ENCODE results near the gene SCARF2.

Gene SCARF2

DNA sequence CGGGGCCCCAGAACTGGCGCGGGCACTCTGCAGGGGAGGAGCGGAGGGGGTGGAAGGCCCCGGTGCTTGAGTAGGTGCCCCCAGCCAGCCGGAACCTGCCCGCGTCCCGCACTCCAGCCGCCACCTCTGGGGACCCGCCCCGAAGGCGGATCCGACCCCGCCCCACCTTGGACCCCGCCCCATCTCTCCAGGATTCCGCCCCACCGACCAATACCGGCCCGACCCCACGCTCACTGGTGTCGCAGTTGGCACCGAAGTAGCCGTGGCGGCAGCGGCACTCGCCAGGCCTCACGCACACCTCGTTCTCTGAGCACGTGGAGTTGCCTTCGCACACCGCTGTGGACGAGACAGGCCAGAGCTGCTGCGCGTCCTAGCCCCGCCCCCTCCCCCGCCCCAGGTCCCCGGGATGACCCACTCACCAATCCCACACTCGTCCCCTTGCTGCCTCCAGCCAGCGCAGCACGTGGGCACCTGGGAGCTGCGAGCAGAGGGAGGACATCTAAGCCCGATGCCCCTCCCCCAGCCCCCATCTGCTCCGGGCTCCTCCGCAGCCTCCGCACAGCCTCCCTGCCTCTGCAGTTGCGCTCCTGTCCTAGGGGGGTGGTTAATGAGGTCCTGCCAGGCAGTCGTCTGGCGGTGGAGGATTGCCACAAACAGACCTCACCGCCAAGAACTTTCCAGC lies 6.0 kb downstream of the SCARF2 start:
- in situ Hi-C loops (cut with HindIII; ENCODE audit: low pct_ligation_motif_present, low pct_unique_long_range_greater_than_20kb, low sequenced_read_pairs), result no loop called here
- DNase-seq, result no peak

DNA sequence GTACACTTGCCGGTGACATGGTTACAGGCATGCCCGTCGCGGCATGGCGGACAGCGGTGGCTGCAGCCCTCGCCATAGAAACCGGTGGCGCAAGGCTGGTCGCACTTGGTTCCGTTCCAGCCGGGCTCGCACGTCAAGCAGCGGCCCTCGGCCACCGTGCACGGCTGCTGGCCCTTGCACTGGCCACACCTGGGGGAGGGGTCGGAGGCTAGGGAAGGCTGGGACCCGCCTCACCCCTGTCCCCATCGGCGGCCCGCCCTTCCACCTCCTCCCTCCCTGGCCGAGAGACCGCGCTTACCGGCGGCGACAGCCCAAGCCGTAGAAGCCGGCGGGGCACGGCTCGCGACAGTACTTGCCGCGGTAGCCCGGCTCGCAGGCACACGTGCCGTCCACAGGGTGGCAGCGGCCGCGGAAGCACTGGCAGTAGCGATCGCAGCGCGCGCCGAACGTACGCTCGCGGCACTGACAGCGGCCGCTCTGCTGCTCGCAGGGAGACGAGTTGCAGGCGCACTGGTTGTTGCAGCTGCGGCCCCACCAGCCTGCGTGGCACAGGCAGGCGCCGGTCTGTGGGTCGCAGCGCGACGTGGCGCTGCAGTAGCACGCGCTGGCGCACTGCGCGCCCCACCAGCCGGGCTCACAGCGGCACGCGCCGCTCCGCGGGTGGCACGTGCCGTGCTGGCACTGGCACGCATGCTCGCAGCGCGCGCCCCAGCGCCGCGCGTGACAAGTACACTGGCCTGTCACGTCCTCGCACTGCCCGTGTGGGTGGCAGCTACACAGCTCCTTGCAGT lies 6.7 kb downstream of the SCARF2 start:
- DNase-seq, result peak; percentile 57
- in situ Hi-C loops (cut with HindIII; ENCODE audit: low pct_ligation_motif_present, low pct_unique_long_range_greater_than_20kb, low sequenced_read_pairs), result no loop called here

DNA sequence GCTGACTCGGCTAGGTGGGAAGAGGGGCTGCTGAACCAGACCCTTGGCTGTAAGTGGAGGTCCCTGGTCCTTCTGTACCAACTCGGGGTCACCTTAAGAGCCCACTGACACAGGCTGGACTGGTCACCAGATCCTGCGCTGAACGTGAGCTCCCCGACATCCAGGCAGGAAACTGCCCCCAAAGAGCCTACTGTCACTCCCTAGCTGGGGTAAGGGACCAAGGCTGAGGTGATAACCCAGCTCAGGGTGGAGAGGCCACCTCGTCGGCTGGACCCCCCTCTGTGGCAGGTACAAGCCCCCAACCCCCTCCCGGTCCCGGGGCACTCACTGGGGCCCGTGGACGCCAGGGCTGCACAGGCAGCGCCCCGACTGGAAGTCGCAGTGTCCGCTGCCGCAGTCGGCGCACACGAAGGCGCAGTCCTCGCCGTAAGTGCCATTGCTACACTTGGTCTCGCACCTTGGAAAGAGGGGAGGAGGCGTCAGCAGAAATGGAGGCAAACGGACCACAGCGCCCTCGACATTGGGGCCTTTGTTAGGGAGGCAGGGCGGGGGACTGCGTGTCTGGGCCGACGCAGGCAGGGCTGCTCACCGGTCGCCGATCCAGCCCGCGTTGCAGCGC lies 7.4 kb downstream of the SCARF2 start:
- DNase-seq, result no peak
- in situ Hi-C loops (cut with HindIII; ENCODE audit: low pct_ligation_motif_present, low pct_unique_long_range_greater_than_20kb, low sequenced_read_pairs), result no loop called here

- no peak for DNase-seq
- in situ Hi-C loops (cut with HindIII; ENCODE audit: low pct_ligation_motif_present, low pct_unique_long_range_greater_than_20kb, low sequenced_read_pairs), result no loop called here
These were observed 8.1 kb downstream of the SCARF2 start for GRCh38 chr22:20429254-20430100.

DNA sequence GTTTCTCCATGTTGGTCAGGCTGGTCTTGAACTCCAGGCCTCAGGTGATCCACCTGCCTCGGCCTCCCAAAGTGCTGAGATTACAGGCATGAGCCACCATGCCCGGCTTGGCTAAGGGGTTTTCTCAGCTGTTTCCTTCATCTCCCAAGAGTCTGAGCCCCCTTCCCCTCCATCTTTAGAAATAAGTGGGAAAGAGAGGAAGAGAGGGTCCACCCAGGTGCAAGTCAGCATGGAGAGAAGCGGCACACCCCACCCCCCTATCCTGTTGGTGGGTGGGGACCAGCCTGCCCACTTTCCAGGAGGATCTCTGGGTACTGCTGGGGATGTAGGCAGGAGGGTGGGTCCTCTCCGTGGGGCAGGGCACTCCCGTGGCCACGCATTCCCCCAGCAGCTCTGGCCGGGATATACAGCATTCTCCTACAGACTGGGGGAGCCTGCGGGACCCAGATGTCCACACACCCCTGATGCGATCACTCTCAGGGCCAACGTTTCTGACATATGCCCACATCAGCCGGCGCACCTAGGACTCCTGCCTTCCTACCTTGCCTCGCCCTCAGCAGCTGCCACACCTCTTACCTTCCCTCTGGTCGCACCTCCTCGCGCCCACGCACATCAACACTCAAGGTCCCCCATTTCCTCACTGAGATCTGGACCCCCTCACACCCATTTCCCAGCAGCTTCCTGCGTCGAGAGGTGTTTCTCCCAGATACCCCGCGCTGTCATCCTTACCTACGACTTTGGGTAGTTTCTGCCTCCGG lies 8.9 kb downstream of the SCARF2 start:
- DNase-seq, result no peak
- in situ Hi-C loops (cut with HindIII; ENCODE audit: low pct_ligation_motif_present, low pct_unique_long_range_greater_than_20kb, low sequenced_read_pairs), result no loop called here

DNA sequence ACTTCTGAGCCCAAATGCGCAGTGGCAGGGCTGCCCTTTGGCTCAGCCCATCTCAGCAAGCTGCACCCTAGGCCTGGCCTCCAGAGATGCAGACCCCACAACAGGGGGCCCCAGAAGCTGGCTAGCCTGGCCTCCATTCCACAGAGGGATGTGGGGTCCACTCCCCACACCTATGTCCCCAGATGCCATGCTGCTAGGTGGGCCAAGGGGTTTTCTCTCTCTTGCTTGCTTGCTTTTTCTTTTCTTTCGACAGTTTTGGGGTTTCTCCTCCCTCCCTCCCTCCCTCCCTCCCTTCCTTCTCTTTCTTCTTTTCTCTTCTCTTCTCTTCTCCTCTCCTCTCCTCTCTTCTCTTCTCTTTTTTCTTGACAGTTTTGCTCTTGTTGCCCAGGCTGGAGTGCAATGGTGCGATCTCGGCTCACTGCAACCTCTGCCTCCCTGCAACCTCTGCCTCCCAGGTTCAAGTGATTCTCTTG lies 9.6 kb downstream of the SCARF2 start:
- in situ Hi-C loops (cut with HindIII; ENCODE audit: low pct_ligation_motif_present, low pct_unique_long_range_greater_than_20kb, low sequenced_read_pairs), result no loop called here
- DNase-seq, result no peak

GRCh38 chr22:20427104-20427944 lies 10.3 kb downstream of the SCARF2 start:
- in situ Hi-C loops (cut with HindIII; ENCODE audit: low pct_ligation_motif_present, low pct_unique_long_range_greater_than_20kb, low sequenced_read_pairs), result no loop called here
- no peak for DNase-seq

GRCh38 chr22:20426259-20426615 lies 11.4 kb downstream of the SCARF2 start:
- in situ Hi-C loops (cut with HindIII; ENCODE audit: low pct_ligation_motif_present, low pct_unique_long_range_greater_than_20kb, low sequenced_read_pairs), result no loop called here

GRCh38 chr22:20425566-20426258 lies 11.9 kb downstream of the SCARF2 start:
- in situ Hi-C loops (cut with HindIII; ENCODE audit: low pct_ligation_motif_present, low pct_unique_long_range_greater_than_20kb, low sequenced_read_pairs), result no loop called here

More at GRCh38 chr22:20426259-20426615, 11.4 kb downstream of the SCARF2 start:
- no peak for DNase-seq

GRCh38 chr22:20424932-20425565 lies 12.6 kb downstream of the SCARF2 start:
- no peak for DNase-seq
- in situ Hi-C loops (cut with HindIII; ENCODE audit: low pct_ligation_motif_present, low pct_unique_long_range_greater_than_20kb, low sequenced_read_pairs), result no loop called here

More at GRCh38 chr22:20425566-20426258, 11.9 kb downstream of the SCARF2 start:
- DNase-seq, result no peak

DNA sequence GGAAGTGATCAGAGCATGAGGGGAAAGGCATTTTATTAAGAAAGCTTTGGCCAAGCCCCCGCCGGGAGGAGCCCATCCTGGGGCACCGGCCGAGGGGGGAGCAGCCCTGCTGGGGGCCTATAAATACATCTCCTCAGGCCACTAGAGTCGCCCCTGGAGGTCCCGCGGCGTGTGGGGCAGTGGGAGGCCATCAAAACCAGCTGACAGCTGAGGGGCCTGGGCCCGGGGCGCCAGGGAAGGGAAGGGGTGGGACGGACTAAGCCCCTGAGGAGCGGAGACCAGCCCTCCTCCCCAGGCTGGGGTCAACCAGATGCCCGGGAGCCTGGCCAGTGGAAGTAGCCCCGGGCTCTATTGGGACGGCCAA lies 13.1 kb downstream of the SCARF2 start:
- in situ Hi-C loops (cut with HindIII; ENCODE audit: low pct_ligation_motif_present, low pct_unique_long_range_greater_than_20kb, low sequenced_read_pairs), result no loop called here

DNA sequence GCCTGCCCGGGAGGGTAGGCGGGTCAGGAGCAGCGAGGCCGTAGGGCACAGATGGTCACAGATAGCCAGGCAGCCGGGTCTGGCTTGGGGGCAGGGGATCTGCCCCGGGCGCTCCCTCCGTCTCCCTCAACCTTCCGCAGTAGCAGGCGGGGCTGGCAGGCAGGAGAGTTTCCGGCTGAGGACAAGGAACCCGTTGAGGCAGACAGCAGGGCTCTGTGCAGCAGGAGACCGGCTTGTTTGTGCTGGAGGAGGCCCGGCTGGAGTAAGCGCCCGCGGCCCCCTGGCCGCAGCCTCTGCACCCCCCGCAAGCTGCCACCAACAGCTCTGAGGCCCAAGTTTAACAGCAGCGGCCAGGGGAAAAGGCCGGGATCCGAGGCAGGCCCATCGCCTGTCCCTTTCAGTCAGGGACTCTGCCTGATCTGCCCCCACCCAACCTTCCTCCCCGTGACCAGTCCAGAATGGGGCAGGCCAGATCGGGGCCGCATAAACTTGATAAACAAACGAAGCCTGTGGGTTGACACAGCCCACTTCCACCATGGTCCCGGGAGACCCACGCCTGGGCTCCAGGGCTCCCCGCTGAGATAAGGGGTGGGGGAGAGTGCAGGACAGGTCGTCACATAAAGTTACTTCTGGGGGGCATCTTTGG lies 13.6 kb downstream of the SCARF2 start:
- no peak for DNase-seq
- in situ Hi-C loops (cut with HindIII; ENCODE audit: low pct_ligation_motif_present, low pct_unique_long_range_greater_than_20kb, low sequenced_read_pairs), result no loop called here

More for the DNA sequence above, 13.1 kb downstream of the SCARF2 start:
- DNase-seq, result no peak

DNA sequence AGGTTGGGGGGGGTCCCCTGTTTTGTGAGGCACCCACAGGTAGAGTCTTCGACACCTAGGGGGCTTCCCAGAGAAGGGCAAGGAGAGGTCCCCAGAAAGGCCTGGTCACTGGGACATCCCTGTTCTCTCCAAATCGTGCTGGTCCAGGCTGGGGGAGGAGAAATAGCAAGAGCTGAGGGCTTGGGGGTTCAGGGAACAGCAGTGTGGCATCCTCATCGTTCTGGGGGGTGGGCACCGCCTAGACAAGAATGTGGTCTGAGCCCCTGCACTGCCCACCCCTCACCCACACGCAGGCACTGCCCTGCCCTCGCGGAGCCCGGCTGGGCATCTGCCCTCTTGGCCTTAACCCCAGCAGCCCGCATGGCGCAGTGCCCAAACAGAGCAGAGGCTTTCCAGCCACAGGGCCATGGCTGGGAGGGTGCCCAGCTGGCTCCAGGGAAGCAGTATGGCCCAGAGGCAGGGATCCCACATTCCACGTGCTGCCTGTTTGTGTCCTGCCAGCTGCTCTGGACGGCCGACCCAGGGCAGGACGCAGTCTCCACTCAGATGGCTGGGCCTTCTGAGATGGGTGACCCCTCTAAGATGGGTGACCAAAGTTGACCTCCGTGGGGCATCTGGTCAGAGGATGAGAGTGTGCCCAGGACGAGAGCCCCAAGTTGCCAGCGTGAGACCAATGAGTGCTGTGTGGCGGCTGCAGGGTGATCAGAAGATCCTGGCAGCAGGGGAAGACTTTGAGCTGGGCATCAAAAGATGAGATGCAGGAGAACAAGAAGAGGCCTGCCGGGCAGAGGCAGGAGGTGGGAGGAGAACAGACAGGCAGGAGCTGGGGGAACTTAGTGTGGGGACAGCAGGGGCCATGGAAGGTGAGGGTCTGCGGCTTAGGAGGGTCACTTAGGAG lies 14.4 kb downstream of the SCARF2 start:
- DNase-seq, result no peak
- in situ Hi-C loops (cut with HindIII; ENCODE audit: low pct_ligation_motif_present, low pct_unique_long_range_greater_than_20kb, low sequenced_read_pairs), result no loop called here

- DNase-seq, result no peak
- in situ Hi-C loops (cut with HindIII; ENCODE audit: low pct_ligation_motif_present, low pct_unique_long_range_greater_than_20kb, low sequenced_read_pairs), result no loop called here
These were observed 15.2 kb downstream of the SCARF2 start for GRCh38 chr22:20422271-20423007.

All from ACHN (cell line).